WTC11 (cell line): ENCODE results near the gene REPIN1.

Experiments used
- CREB1 ChIP-seq: sonication (generic); formaldehyde crosslinking; IDR thresholded peaks from 2 replicates; pipeline ENCODE4 v1.8.0; 2023; ENCODE audit warnings: mild to moderate bottlenecking, missing genetic modification reagents
- CTCF ChIP-seq: fragments of 200-600 bp; IDR thresholded peaks from 2 replicates; pipeline ENCODE4 v1.8.0; 2022; ENCODE audit warnings: antibody characterized with exemption
- IRF2 ChIP-seq: sonication (generic); formaldehyde crosslinking; IDR thresholded peaks from 2 replicates; pipeline ENCODE4 v1.8.0; 2022; ENCODE audit warnings: low read depth, missing genetic modification reagents, borderline replicate concordance
- KAT7 ChIP-seq: sonication (generic); formaldehyde crosslinking; IDR thresholded peaks from 2 replicates; pipeline ENCODE4 v1.8.1; 2023; ENCODE audit warnings: missing genetic modification reagents, mild to moderate bottlenecking, borderline replicate concordance
- NFE2L1 ChIP-seq: sonication (generic); formaldehyde crosslinking; IDR thresholded peaks from 2 replicates; pipeline ENCODE4 v1.8.1; 2023; ENCODE audit warnings: missing genetic modification reagents
- NR3C1 ChIP-seq: sonication (generic); formaldehyde crosslinking; conservative IDR thresholded peaks from 2 replicates; pipeline ENCODE4 v1.8.1; 2023; ENCODE audit warnings: low read depth, mild to moderate bottlenecking, missing genetic modification reagents
- SMAD3 ChIP-seq: sonication (generic); formaldehyde crosslinking; IDR thresholded peaks from 2 replicates; pipeline ENCODE4 v1.8.0; 2022; ENCODE audit warnings: missing genetic modification reagents, mild to moderate bottlenecking, borderline replicate concordance
- TP53 ChIP-seq: sonication (generic); formaldehyde crosslinking; IDR thresholded peaks from 2 replicates; pipeline ENCODE4 v1.8.1; 2023; ENCODE audit warnings: mild to moderate bottlenecking, missing genetic modification reagents
- ZNF232 ChIP-seq: sonication (generic); formaldehyde crosslinking; IDR thresholded peaks from 2 replicates; pipeline ENCODE4 v1.8.0; 2022; ENCODE audit warnings: mild to moderate bottlenecking, missing genetic modification reagents
- ZNF263 ChIP-seq: sonication (generic); formaldehyde crosslinking; IDR thresholded peaks from 2 replicates; pipeline ENCODE4 v1.8.1; 2022; ENCODE audit warnings: low read depth, mild to moderate bottlenecking, moderate library complexity, missing genetic modification reagents
- TF ChIP-seq, protein P1 (sequence below): sonication (generic); formaldehyde crosslinking; IDR thresholded peaks from 2 replicates; pipeline ENCODE4 v1.8.1; 2022; ENCODE audit warnings: low read depth, missing genetic modification reagents, borderline replicate concordance

- TF ChIP-seq CTCF, result no peak
- no peak for TF ChIP-seq ZNF263 (CRISPR knock-in tag)
- TF ChIP-seq IRF2 (CRISPR knock-in tag), result no peak
- TF ChIP-seq SMAD3 (CRISPR knock-in tag), result no peak
- TF ChIP-seq TP53 (CRISPR knock-in tag), result no peak
- TF ChIP-seq ZNF232 (CRISPR knock-in tag), result no peak
- no peak for TF ChIP-seq NFE2L1 (CRISPR knock-in tag)
- TF ChIP-seq, protein P1, sequence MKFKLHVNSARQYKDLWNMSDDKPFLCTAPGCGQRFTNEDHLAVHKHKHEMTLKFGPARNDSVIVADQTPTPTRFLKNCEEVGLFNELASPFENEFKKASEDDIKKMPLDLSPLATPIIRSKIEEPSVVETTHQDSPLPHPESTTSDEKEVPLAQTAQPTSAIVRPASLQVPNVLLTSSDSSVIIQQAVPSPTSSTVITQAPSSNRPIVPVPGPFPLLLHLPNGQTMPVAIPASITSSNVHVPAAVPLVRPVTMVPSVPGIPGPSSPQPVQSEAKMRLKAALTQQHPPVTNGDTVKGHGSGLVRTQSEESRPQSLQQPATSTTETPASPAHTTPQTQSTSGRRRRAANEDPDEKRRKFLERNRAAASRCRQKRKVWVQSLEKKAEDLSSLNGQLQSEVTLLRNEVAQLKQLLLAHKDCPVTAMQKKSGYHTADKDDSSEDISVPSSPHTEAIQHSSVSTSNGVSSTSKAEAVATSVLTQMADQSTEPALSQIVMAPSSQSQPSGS, result no peak
- no peak for TF ChIP-seq CREB1
- no peak for TF ChIP-seq NR3C1
- no peak for TF ChIP-seq KAT7
Measured at GRCh38 chr7:150330211-150330885, 38.3 kb upstream of the REPIN1 start.
